Measurements from ENCODE around the gene RND3. TPM values are rescaled to one million over a fixed set of nuclear protein-coding genes. Genes with fewer than 3 reads are reported as not detected.

Gene RND3
- total RNA-seq, 1 experiment from 2014 or later: 45.3 TPM

- no peak overlapping the region for H3K4me3 ChIP-seq (ENCODE audit: low read depth in 2 of 2, low read length in 2 of 2)
- in situ Hi-C loops (cut with HindIII; ENCODE audit: low pct_unique_long_range_greater_than_20kb, low sequenced_read_pairs) (no loop called here), intact Hi-C loops (cut with micrococcal nuclease; ENCODE audit: unreplicated experiment) (no loop called here)
- H3K4me1 ChIP-seq (ENCODE audit: control insufficient read depth, insufficient read depth, low read length): no peaks in the 10 kb centered on the region
- no peak overlapping the region for H3K27ac ChIP-seq (ENCODE audit: low read length)
- no peaks in the 10 kb centered on the region for H3K36me3 ChIP-seq (ENCODE audit: control insufficient read depth, insufficient read depth, low read length)
- no peaks in the 10 kb centered on the region for H3K9me3 ChIP-seq (ENCODE audit: control insufficient read depth, insufficient read depth, low read depth, low read length)
- no TSS peak for BruUV-seq (replicated peaks)
- H3K27me3 ChIP-seq (ENCODE audit: control insufficient read depth, insufficient read depth, low read length): no peaks in the 10 kb centered on the region
- ChIA-PET POLR2A (no interaction called here), CTCF (no interaction called here)
- TF ChIP-seq TCF7L2 (IDR thresholded peaks at IDR 0.05; ENCODE audit: low read depth, low read length) (no peak), SIN3A (IDR thresholded peaks at IDR 0.05; ENCODE audit: borderline replicate concordance, insufficient read depth, low read depth, low read length) (no peak), CTCF (IDR thresholded peaks at IDR 0.05) (no peak), POLR2AphosphoS5 (IDR thresholded peaks at IDR 0.05; ENCODE audit: low read depth, low read length) (no peak)
- TF ChIP-seq, protein P1, sequence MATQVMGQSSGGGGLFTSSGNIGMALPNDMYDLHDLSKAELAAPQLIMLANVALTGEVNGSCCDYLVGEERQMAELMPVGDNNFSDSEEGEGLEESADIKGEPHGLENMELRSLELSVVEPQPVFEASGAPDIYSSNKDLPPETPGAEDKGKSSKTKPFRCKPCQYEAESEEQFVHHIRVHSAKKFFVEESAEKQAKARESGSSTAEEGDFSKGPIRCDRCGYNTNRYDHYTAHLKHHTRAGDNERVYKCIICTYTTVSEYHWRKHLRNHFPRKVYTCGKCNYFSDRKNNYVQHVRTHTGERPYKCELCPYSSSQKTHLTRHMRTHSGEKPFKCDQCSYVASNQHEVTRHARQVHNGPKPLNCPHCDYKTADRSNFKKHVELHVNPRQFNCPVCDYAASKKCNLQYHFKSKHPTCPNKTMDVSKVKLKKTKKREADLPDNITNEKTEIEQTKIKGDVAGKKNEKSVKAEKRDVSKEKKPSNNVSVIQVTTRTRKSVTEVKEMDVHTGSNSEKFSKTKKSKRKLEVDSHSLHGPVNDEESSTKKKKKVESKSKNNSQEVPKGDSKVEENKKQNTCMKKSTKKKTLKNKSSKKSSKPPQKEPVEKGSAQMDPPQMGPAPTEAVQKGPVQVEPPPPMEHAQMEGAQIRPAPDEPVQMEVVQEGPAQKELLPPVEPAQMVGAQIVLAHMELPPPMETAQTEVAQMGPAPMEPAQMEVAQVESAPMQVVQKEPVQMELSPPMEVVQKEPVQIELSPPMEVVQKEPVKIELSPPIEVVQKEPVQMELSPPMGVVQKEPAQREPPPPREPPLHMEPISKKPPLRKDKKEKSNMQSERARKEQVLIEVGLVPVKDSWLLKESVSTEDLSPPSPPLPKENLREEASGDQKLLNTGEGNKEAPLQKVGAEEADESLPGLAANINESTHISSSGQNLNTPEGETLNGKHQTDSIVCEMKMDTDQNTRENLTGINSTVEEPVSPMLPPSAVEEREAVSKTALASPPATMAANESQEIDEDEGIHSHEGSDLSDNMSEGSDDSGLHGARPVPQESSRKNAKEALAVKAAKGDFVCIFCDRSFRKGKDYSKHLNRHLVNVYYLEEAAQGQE (IDR thresholded peaks at IDR 0.05; ENCODE audit: insufficient read depth in 1 of 2, low read depth in 2 of 2, low read length in 1 of 2): no peak
- ATAC-seq (no peak), DNase-seq (ENCODE audit: low read depth, low spot score) (no peak)
Observed at GRCh38 chr2:150441226-150441625, 46.2 kb downstream of the RND3 start.

GRCh38 chr2:150438654-150439053 is 48.8 kb downstream of the RND3 start:
- no peaks in the 10 kb centered on the region for H3K9me3 ChIP-seq (ENCODE audit: control insufficient read depth, insufficient read depth, low read depth, low read length)
- in situ Hi-C loops (cut with HindIII; ENCODE audit: low pct_unique_long_range_greater_than_20kb, low sequenced_read_pairs) (no loop called here), intact Hi-C loops (cut with micrococcal nuclease; ENCODE audit: unreplicated experiment) (no loop called here)
- POLR2A ChIA-PET: no interaction called here
- CTCF ChIA-PET: no interaction called here
- TF ChIP-seq, protein P1 (IDR thresholded peaks at IDR 0.05; ENCODE audit: insufficient read depth in 1 of 2, low read depth in 2 of 2, low read length in 1 of 2): no peak
- TF ChIP-seq TCF7L2 (IDR thresholded peaks at IDR 0.05; ENCODE audit: low read depth, low read length) (no peak), CTCF (IDR thresholded peaks at IDR 0.05) (no peak), SIN3A (IDR thresholded peaks at IDR 0.05; ENCODE audit: borderline replicate concordance, insufficient read depth, low read depth, low read length) (no peak), POLR2AphosphoS5 (IDR thresholded peaks at IDR 0.05; ENCODE audit: low read depth, low read length) (no peak)
- no peak overlapping the region for H3K4me3 ChIP-seq (ENCODE audit: low read depth in 2 of 2, low read length in 2 of 2)
- H3K36me3 ChIP-seq (ENCODE audit: control insufficient read depth, insufficient read depth, low read length): no peaks in the 10 kb centered on the region
- H3K27ac ChIP-seq (ENCODE audit: low read length): no peak overlapping the region
- ATAC-seq (no peak), DNase-seq (ENCODE audit: low read depth, low spot score) (no peak)
- H3K27me3 ChIP-seq (ENCODE audit: control insufficient read depth, insufficient read depth, low read length): no peaks in the 10 kb centered on the region
- BruUV-seq (replicated peaks): no TSS peak
- no peaks in the 10 kb centered on the region for H3K4me1 ChIP-seq (ENCODE audit: control insufficient read depth, insufficient read depth, low read length)
